ENCODE results near the gene TOX2.

- no peak for TF ChIP-seq GATA2 (IDR thresholded peaks at IDR 0.05; ENCODE audit: low read depth, low read length)
- no peak for TF ChIP-seq GATA3 (IDR thresholded peaks at IDR 0.05; ENCODE audit: low read depth, low read length)
Observed at GRCh38 chr20:44098256-44098630, 183.6 kb downstream of the TOX2 start.
